ENCODE data around the gene NDUFS6. TPM values are rescaled to one million over a fixed set of nuclear protein-coding genes. Genes with fewer than 3 reads are reported as not detected.

NDUFS6 gene
- 22.9 TPM for total RNA-seq

DNA sequence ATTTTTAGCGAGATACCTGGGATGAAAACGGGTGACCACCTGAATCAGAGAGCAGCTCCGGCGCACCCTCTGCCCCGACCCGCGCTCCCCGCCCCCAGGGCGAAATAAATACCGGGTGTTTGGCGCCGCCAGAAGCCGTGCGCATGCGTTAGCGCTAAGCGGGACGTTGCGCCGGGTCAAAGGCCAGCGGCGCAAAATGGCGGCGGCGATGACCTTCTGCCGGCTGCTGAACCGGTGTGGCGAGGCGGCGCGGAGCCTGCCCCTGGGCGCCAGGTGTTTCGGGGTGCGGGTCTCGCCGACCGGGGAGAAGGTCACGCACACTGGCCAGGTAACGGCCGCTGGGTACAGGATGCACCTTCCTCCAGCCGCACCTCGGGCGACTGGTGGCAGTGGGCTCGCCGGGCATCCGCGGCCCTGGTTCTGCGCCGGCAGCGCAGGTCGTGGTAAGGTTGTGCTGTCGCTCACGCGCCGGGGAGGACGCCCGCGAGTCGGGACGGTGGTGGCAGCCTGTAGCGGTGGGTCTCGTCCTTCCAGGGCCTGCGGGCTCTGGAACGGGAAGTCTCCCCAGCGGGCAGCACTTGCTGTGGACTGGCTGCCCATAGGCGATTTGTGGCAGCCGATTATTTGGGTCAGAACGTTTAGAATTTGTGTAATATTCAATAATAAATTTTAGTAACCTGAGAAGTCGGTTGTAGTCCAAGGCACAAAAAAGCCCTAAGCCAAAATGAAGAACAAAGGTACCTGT, at the start of gene NDUFS6:
Gene NDUFS6, plus strand, starts transcription at position 186 of the 745 bp plus-strand sequence. Its CDS starts 11 bp downstream, at position 197.
- DNase-seq (ENCODE audit: low spot score), result peak; percentile 77

DNA sequence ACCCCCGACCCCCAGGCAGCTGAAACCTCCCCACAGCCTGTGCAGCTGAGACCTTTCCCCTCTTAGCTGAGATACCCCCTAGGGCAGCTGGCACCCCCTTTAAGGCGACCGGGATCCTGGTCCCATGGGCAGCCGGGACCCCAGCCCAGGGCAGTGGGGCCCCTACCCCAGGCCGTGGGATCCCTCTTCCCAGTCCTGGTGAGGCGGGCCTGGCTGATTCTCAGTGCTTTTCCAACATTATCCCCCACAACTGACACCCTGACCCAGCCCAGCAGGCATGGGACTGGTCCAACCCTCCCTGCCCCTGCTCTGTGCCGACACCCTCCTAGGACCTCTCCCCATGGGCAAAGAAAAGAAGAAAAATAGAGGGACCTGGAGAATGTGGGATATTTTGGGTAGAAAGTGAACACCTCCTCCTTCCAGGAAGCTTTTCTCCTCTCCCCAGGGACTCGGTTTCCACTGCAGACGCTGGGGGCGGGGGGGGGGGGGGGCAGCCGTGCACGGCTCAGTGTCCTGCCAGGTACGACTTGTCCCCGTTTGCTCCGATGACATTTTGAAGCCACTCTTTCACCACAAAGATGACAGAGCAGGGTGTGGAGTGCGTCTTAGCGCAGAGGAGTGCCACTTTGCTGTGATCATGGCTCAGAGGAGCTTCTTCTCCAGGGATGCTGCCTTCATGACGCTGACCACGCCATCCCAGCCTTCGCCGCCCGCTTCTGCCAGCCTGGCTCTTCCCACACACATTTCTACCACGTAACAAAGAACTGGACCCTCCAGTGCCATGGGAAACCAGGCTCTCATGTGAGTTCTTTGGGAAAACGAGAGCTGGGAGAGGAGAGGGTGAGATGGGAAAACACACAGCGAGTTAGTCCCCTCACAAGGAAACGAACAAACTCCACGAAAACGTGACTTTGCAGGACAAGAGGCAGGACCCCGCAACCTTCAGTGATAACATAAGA, 49.1 kb upstream of the NDUFS6 start:
- DNase-seq (ENCODE audit: low spot score), result peak; percentile 18

DNA sequence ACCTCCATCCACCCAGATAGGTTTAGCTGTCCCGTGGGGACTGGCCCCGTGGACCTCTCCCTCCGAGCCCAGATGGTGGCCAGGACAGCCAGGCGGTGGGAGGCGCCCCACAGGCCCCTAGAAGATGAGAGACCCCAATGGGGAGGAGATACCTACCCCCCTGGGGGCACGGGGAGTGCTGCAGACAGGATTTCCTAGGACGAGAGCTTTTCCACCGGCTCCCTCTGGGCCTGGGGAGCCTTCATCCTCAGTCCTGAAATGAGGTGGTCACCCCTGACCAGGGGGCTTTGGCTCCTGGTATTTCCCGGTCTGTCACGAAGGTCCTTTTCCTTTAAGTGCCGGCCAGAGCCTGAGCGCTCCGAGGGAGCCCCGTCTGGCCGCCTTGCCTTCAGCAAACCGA, 48.3 kb upstream of the NDUFS6 start:
- DNase-seq (ENCODE audit: low spot score), result no peak

DNA sequence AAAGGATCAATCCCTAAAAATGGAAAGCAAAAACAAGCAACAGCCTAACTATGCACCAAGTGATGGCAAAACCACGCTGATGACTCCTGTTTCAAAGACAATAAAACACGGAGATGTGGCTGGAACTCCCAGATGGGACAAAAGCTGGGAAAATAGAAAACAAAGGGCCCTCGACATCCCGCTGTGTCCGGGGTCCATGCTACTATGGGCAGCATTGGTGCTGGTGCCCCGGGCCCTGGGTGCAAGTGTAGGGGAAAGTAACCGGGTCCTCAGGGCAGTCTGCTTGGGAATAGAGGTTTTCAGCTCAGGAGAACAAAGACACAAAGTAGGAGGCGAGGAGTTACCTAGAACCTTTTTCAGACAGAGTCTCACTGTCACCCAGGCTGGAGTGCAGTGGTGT, 47.7 kb upstream of the NDUFS6 start:
- DNase-seq (ENCODE audit: low spot score), result peak; percentile 13

DNA sequence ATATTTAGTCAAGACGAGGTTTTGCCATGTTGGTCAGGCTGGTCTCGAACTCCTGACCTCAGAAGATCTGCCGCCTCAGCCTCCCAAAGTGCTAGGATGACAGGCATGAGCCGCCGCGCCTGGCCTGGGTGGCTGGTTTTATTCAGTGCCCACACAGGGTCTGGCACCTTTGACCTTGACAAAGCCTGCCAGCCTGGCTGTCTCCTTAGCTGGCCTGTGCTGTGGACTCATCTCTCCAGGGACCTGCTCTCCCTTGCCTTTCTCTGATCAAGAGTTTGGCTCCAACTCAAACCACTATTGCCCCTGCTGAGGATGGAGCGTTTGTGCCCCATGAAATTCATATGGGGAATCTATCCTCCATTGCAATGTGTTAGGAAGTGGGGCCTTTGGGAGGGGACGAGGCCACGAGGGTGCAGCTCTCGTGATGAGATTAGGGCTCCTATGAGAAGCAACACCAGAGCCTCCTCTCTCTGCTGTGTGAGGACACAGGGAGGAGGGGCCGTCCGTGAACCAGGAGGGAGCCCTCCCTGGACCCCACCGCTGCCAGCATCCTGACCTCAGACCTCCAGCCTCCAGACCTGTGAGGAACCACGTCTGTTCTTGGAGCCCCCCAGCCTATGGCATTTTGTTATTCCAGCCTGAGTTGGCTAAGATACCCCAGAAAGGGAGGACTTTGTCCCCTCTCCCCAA, 46.5 kb upstream of the NDUFS6 start:
- peak; percentile 25 for DNase-seq (ENCODE audit: low spot score)

DNA sequence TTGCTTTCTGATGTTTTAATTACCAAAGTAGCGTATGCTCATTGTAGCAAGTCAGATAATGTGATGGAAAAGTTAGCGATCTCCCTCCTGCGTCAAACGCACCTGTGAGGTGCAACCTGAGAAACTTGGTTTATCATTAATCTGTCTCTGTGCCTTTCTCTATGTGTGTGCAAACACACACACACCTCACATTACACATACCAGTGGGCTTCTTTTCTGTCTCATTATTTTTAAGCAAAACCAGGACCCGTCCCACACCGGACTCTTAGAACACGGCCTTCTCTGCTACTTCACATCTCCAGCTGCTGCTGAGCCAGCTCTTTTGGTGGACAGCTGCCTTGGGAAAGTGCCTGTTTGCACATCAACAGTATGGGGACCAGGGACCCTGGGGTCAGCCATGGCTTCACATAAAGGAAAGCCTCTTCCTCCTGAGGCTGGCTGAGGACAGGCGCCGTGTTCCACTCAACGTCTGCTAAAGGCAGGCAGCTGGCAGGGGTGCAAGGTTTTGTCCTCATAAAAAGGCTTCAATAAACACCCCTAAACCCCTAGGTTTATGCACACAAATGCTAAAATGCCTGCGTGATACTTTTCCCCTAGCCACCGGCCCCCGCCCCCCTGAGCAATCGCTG, 45.8 kb upstream of the NDUFS6 start:
- DNase-seq (ENCODE audit: low spot score), result peak; percentile 36

DNA sequence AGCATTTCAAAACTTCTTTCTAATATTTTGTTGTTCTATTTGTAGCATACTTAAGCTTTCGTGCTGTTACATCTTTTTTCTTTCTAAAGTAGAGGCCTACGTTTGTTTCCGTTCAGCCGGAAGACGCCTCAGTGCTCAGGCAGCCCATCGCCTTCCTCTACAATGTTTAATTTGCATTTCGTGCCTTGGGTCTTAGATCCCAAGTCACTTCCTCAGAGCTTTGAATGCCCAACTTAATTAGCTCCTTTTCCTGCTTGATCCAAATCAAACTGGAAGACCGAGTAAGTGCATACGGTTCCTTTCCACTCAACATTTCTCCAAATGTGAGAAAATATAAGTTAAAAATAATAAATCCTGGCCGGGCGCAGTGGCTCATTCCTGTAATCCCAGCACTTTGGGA, 44.7 kb upstream of the NDUFS6 start:
- no peak for DNase-seq (ENCODE audit: low spot score)

DNA sequence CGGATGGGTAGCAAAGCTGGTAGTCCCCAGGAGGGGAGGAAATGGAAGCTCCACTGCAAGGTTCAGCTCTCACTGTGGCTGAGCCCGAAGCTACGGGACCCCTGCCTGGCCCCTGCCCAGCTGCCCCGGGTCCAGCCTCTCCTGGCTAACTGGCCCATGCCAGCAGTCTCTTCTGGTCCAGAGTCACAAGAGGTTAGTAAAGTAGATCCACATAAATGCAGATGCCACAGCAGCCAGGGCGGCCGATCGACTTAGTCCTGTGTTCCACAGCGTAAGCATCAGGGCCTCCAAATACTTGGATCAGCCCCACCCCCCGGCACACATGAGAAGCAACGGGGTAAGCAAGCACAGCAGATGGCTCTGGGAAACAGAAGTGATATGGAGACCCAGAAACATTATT, 43.7 kb upstream of the NDUFS6 start:
- peak; percentile 26 for DNase-seq (ENCODE audit: low spot score)

DNA sequence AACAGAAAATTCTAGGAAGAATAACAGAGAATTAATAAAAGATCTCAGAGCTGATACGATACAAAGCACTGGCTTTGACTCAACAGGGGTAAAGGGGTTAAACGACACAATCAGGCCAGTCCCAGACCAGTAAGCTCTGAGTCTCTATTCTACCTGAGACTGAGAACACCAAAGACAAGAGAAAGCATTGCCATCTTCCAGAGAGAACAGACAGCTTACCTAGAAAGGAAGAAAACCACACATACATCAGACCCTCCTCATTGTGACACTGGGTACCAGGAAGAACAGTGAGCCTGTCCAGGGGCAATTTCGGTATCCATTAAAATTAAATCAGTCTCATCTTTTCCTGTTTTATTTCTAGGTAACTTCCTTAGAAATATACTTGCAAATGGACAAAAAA, 42.6 kb upstream of the NDUFS6 start:
- no peak for DNase-seq (ENCODE audit: low spot score)

DNA sequence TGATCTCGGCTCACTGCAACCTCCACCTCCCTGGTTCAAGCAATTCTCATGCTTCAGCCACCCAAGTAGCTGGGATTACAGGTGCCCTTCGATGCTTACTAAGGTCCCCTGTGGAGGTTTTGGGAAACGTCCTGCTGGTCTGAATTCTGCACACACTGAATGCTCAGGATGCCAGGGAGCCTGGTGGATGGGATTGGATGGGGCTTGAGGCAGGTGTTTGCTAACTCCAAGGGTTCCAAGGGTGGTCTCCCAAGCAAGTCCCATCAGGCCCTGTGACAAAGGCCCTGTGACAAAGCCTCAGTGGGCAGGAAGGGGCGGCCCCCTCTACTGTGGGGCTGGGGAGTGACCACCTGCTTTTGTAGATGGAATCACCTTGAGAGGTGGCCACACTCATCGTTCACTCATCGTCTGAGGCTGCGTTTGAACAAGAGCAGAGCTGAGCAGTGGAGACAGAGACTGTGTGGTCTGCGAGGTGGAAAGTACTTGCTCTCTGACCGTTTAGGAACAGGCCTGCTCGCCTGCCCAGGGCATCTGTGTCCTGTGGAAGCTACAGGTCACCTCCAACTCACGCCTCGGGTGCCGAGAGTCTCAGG, 41.7 kb upstream of the NDUFS6 start:
- peak; percentile 18 for DNase-seq (ENCODE audit: low spot score)

DNA sequence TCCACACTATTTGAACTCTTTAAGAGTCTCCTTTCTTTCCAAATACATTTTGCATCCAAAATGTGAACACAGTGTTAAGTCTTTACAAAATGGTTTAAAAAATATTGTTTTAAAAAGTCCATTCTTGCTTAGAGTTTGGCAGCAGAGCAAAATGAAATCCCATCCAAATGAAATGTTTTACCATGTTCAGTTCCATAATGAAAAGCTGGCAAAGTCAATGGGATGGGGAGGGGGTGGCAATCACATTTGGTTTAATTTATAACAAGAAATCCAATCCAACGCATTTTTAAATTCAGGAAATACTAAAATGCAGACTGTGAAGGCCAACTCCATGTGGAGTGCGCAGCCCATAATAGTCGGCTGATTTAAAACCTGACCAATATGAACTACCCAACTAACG, 41.0 kb upstream of the NDUFS6 start:
- no peak for DNase-seq (ENCODE audit: low spot score)

DNA sequence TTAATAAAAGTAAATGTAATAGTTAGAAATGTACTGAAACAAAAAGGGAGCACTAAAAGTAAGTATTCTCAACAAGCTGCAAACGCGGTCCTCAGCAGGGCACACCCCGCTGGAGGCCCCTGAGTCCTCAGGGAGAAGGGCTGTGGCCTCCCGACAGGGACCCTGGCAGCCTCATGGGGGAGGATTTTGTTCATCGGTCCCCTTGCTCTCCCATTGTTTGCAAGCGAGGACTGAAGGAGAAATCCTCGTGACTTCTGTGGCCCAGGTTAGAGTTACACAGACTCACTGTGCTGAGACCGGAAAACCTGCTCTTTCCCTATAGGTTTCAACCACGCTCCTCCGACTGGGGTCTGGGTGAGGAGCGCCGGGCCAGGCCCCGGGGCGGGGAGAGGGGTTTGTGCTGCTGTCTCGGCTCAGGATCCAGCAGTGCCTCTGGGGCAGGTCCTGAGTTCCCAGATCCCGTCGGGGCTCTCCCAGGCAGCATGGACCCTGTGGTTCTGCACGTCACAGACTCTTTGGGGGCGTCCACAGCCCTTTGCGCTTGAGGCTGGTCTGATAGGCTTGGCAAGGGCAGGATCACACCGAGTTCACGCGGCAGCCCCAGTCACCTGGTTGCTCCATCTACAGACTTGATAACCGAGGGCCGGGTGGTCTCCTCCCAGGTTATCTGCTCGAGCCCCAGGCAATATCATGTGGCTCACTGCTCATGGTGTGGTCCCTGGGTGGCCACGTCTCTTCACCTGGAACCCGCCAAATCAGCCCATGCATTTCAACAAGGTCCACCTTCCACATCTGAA, 40.4 kb upstream of the NDUFS6 start:
- DNase-seq (ENCODE audit: low spot score), result peak; percentile 31

DNA sequence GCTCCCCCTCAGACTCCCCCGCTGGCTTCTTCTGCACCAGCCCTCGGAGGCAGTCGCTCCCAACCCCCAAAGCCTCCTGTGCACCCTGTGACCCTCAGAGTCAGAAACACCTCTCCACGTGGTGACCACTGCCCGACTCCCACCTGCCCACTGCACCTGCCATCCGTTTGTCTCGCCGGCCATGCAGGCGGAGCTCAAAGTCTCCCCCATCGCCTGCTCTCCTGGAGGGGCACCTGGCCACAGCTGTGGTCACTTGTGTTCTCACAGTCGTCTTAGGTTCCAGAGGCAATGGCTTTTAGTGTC, 39.8 kb upstream of the NDUFS6 start:
- no peak for DNase-seq (ENCODE audit: low spot score)

DNA sequence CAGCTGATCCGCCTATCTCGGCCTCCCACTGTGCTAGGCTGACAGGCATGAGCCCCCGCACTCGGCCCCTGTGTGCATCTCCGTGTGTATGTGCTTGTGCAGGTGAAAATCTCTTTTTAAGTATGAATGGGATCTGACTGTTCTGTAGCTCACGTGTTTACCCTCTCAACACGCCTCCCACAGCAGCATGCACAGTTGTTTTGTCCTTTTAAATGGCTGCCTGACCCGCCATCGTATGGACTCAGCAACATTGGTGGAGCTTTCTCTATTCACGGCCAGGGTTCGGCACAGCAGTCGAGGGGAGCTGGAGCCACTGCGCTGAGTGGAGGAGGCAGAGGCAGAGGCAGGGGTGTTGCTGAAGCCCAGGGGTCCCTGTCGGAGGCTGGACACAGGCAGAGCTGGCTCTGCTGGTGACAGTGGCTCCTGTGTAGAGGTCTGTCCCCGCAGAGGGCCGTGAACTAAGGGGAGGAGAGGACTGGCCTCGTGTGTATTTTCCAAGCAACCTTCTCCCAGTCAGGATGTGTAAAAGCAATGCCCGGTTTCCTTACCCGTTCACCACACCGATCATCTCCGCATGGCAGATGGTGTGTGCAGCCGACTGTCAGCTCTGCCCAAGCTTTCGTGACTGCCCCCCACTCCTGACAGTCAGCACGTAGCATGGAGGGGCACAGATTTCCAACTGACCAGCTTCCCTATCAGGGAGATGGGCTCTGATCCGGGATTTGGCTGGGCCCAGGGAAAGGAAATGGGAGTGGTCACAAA, 38.9 kb upstream of the NDUFS6 start:
- peak; percentile 34 for DNase-seq (ENCODE audit: low spot score)

DNA sequence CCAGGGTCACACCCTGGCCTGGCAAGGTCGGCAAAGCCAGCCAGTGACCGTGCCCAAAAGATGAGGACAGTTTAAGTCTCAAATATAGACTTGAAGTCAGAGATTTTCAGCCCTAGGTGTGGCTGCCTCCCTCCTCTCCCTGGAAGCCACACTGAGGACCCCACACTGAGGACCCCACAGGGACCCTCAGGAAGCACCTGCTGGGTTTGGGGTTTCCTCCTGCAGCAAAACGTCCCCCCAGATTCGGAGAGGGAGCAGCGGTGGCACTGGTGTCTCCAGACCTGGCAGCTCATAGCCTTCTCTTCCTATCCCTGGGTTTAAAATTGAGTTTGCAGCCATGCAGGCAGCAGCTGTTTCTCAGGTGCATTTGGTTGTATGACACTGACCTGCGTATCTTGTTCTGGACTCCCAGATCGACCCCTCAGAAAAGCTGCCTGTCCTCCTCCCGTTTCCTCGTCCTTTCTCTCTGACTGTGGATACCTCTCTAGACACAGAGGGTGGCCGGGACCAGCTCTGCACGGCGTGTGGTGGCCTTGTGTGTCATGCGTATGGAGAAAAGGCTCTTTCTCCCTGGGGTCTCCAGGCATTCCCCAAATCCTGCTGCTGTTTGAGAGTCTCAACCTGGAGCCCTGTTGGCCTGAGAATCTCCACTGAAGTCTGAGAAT, 38.2 kb upstream of the NDUFS6 start:
- peak; percentile 30 for DNase-seq (ENCODE audit: low spot score)

DNA sequence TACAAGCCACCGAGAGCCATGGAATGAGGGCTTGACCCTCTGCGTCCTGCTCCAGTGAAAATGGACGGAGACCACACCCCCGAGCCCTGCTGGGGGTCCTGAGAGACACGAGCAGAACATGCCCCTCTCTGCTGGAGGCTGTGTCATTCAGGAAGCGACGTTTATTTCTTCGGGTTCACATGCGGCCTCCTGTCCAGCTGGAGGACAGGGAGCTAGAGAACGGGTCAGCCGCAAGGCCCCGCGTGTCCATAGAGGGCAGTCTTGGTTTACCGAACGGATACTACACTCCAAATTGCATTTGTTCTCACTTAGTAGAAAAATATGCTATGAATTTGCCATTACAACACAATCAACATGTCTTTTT, 37.7 kb upstream of the NDUFS6 start:
- DNase-seq (ENCODE audit: low spot score), result peak; percentile 41

DNA sequence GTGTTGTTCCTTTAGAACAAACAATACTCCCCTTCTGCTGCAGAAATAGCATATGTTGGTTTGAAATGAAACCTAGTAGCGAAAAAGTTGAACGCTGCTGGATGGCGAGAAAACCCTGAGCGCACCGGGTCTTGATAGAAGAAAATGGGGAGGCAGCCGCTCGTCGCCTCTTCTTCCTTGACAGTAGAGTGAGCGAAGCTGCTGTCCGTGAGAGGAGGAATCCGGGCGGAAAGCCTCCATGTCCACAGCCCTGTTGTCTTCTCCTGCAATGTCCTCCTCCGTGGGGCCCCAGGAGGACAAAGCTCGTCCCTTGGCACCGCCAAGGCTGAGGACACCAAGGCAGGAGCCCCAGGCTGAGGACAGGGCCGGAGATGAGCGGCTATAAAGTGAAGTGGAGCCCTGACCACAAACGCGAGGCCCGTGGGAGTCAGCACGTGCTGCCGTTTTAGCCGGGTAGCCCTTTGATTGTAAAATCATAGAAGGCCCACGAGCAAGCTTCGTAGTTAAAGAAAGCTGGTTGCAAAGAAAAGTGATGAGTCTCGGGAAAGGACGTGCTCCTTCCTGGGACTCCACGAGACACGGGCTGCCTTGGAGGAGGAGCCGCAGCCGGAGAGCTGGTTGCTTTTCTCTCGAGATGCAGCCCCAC, 37.1 kb upstream of the NDUFS6 start:
- peak; percentile 30 for DNase-seq (ENCODE audit: low spot score)

DNA sequence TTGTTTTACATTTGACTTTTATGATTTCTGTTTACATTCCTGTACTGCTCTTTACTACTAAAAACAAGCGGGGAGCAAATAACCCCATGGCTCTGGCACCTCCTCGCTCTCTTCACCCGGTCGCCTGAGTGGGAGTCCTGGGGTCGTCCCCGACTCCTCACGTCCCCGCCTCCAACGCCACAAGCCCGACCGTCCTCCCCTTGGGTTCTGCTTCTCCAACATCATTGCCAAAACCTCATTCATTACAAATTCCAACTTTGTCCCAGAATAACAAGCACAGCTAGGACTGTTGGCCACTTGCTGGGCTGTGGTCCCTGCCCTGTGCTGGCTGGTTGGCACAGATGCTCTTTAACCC, 36.6 kb upstream of the NDUFS6 start:
- DNase-seq (ENCODE audit: low spot score), result no peak

Data from ureter (tissue), 1 donor.